ENCODE measurements around the gene HJV. TPM values are rescaled to one million over a fixed set of nuclear protein-coding genes. Genes with fewer than 3 reads are reported as not detected.
"Not testable (repeated sequence)": the region's sequence is repeated elsewhere in the genome, so short reads cannot be mapped to it uniquely, and the experiment has no call there.

The HJV gene
- total RNA-seq, 1 donor from 2014 or later, result not detected

DNA sequence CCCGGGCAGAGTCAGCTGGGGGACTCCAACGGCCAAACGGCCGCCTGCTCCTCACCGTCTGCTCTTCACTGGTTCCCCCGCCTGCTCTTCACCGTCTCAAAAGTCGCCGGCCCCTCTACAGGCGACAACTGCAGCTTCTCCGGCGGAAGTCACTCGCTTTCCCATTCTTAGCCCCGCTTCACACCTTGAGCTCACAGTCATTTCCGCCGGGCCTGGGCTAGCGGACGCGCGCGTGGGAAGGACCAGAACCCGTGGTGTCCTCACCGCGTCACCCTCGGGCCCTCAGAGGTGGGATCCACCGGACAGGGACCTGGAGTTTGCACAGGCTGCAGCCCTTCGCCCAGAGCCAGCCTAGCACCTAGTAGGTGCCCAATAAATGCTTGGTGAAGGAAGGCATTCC, 27.9 kb upstream of the HJV start:
- DNase-seq (ENCODE audit: extremely low spot score, unreplicated experiment), result no peak
- H3K27me3 Mint-ChIP-seq (ENCODE audit: unreplicated experiment), result no peaks in the 10 kb centered on the region
- no peak for TF ChIP-seq CTCF (IDR thresholded peaks at IDR 0.05)
- no peaks in the 10 kb centered on the region for H3K36me3 Mint-ChIP-seq (ENCODE audit: unreplicated experiment)
- no peak overlapping the region for H3K4me3 Mint-ChIP-seq (ENCODE audit: unreplicated experiment)
- H3K9me3 Mint-ChIP-seq (ENCODE audit: unreplicated experiment), result no peaks in the 10 kb centered on the region
- peak overlapping the region; percentile 47 for H3K27ac Mint-ChIP-seq (ENCODE audit: unreplicated experiment)
- peaks cover 24% of the 10 kb centered on the region for H3K4me1 Mint-ChIP-seq (ENCODE audit: unreplicated experiment)

- Mint-ChIP-seq H3K27ac (ENCODE audit: unreplicated experiment) (peak overlapping the region; percentile 50), H3K4me1 (ENCODE audit: unreplicated experiment) (peaks cover 24% of the 10 kb centered on the region)
- not testable (repeated sequence) for DNase-seq (ENCODE audit: extremely low spot score, unreplicated experiment); H3K9me3 Mint-ChIP-seq (ENCODE audit: unreplicated experiment); H3K36me3 Mint-ChIP-seq (ENCODE audit: unreplicated experiment); H3K4me3 Mint-ChIP-seq (ENCODE audit: unreplicated experiment); H3K27me3 Mint-ChIP-seq (ENCODE audit: unreplicated experiment)
These were observed 27.1 kb upstream of the HJV start for GRCh38 chr1:146048514-146049115.

GRCh38 chr1:146046664-146047063, 25.1 kb upstream of the HJV start:
- peaks cover 17% of the 10 kb centered on the region for H3K4me1 Mint-ChIP-seq (ENCODE audit: unreplicated experiment)
- H3K9me3 Mint-ChIP-seq (ENCODE audit: unreplicated experiment), result no peaks in the 10 kb centered on the region
- H3K36me3 Mint-ChIP-seq (ENCODE audit: unreplicated experiment), result no peaks in the 10 kb centered on the region
- no peaks in the 10 kb centered on the region for H3K27me3 Mint-ChIP-seq (ENCODE audit: unreplicated experiment)
- TF ChIP-seq CTCF (IDR thresholded peaks at IDR 0.05), result no peak
- DNase-seq (ENCODE audit: extremely low spot score, unreplicated experiment), result no peak
- H3K4me3 Mint-ChIP-seq (ENCODE audit: unreplicated experiment), result no peak overlapping the region
- H3K27ac Mint-ChIP-seq (ENCODE audit: unreplicated experiment), result no peak overlapping the region

DNA sequence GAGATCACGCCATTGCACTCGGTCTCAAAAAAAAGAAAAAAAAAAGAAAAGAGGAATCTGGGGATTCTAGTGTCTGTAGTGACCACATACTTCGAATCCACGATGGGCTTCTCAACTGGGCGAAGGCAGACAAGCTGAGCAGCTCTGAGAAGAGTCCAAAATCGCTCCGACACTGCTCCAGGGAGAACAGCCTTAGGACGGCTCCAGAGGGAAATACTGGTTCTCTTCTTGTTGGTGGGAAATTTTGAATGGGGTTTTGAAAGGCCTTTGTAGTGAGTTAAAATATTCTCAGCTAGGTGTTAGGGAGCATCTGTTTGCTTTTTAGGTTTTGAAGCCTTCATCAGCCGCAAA, 18.3 kb upstream of the HJV start:
- no peaks in the 10 kb centered on the region for H3K9me3 Mint-ChIP-seq (ENCODE audit: unreplicated experiment)
- no peak for TF ChIP-seq CTCF (IDR thresholded peaks at IDR 0.05)
- no peaks in the 10 kb centered on the region for H3K36me3 Mint-ChIP-seq (ENCODE audit: unreplicated experiment)
- H3K4me1 Mint-ChIP-seq (ENCODE audit: unreplicated experiment), result peaks cover 20% of the 10 kb centered on the region
- no peaks in the 10 kb centered on the region for H3K27me3 Mint-ChIP-seq (ENCODE audit: unreplicated experiment)
- H3K4me3 Mint-ChIP-seq (ENCODE audit: unreplicated experiment), result peak overlapping the region; percentile 95
- peak overlapping the region; percentile 99 for H3K27ac Mint-ChIP-seq (ENCODE audit: unreplicated experiment)
- no peak for DNase-seq (ENCODE audit: extremely low spot score, unreplicated experiment)

DNA sequence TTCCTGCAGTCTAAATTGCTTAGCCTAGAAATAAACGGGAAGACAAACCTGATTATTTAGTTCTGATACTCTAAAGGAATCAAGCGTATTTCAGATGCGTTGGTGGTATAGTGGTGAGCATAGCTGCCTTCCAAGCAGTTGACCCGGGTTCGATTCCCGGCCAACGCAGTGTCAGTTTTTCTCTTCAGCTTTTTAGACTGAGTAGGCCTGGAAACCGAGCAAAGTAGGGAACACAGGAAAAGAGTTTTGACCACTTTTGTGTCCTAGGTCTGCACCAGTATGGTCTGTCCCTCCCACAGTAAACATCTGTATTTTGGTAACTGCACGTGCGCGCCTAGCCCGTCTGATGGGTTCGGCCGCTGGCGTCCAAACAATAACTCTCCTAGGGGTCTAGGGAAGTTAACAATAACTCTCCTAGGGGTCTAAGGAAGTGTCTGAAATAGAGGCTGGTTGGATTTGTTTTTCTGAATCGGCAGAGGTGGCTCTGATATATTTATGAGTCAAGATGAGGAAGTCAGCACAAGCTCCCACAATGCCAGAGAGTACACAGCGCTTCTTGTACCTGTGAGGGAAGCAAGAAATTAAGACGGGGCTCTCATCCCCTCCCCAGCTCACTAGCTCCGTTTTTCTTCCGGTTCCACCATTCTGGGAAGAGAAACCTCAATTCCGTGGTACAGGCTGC, 15.6 kb upstream of the HJV start:
- peak; percentile 91 for DNase-seq (ENCODE audit: extremely low spot score, unreplicated experiment)
- H3K4me1 Mint-ChIP-seq (ENCODE audit: unreplicated experiment), result peaks cover 26% of the 10 kb centered on the region
- H3K9me3 Mint-ChIP-seq (ENCODE audit: unreplicated experiment), result no peaks in the 10 kb centered on the region
- no peak for TF ChIP-seq CTCF (IDR thresholded peaks at IDR 0.05)
- H3K27me3 Mint-ChIP-seq (ENCODE audit: unreplicated experiment), result no peaks in the 10 kb centered on the region
- no peaks in the 10 kb centered on the region for H3K36me3 Mint-ChIP-seq (ENCODE audit: unreplicated experiment)
- H3K4me3 Mint-ChIP-seq (ENCODE audit: unreplicated experiment), result peak overlapping the region; percentile 95
- H3K27ac Mint-ChIP-seq (ENCODE audit: unreplicated experiment), result peak overlapping the region; percentile 99
